ENCODE measurements around the gene SEC22B.
"Not testable (repeated sequence)": the region's sequence is repeated elsewhere in the genome, so short reads cannot be mapped to it uniquely, and the experiment has no call there.

Gene SEC22B

GRCh38 chr1:120145806-120146205, 30.5 kb downstream of the SEC22B start:
- DNase-seq (ENCODE audit: low read depth), result not testable (repeated sequence)

GRCh38 chr1:120144626-120145025, 31.7 kb downstream of the SEC22B start:
- DNase-seq (ENCODE audit: low read depth), result not testable (repeated sequence)

- not testable (repeated sequence) for DNase-seq (ENCODE audit: low read depth)
These were observed 32.2 kb downstream of the SEC22B start for GRCh38 chr1:120144169-120144568.

- not testable (repeated sequence) for DNase-seq (ENCODE audit: low read depth)
These were observed 33.0 kb downstream of the SEC22B start for GRCh38 chr1:120143334-120143733.

- peak; percentile 32 for DNase-seq (ENCODE audit: low read depth)
These were observed 33.6 kb downstream of the SEC22B start for GRCh38 chr1:120142512-120143263.

- not testable (repeated sequence) for DNase-seq (ENCODE audit: low read depth)
These were observed 34.5 kb downstream of the SEC22B start for GRCh38 chr1:120141865-120142264.

- not testable (repeated sequence) for DNase-seq (ENCODE audit: low read depth)
These were observed 35.6 kb downstream of the SEC22B start for GRCh38 chr1:120140656-120141265.

GRCh38 chr1:120136086-120136485, 40.2 kb downstream of the SEC22B start:
- not testable (repeated sequence) for DNase-seq (ENCODE audit: low read depth)

- not testable (repeated sequence) for DNase-seq (ENCODE audit: low read depth)
These were observed 42.4 kb downstream of the SEC22B start for GRCh38 chr1:120133928-120134325.

GRCh38 chr1:120133228-120133927, 42.9 kb downstream of the SEC22B start:
- DNase-seq (ENCODE audit: low read depth), result no peak

GRCh38 chr1:120132406-120132763, 43.9 kb downstream of the SEC22B start:
- not testable (repeated sequence) for DNase-seq (ENCODE audit: low read depth)

GRCh38 chr1:120131611-120132405, 44.5 kb downstream of the SEC22B start:
- not testable (repeated sequence) for DNase-seq (ENCODE audit: low read depth)

- not testable (repeated sequence) for DNase-seq (ENCODE audit: low read depth)
These were observed 48.4 kb downstream of the SEC22B start for GRCh38 chr1:120127921-120128320.

- not testable (repeated sequence) for DNase-seq (ENCODE audit: low read depth)
These were observed 50.1 kb downstream of the SEC22B start for GRCh38 chr1:120126216-120126615.

GRCh38 chr1:120124628-120125027, 51.7 kb downstream of the SEC22B start:
- DNase-seq (ENCODE audit: low read depth), result not testable (repeated sequence)

GRCh38 chr1:120123813-120124510, 52.4 kb downstream of the SEC22B start:
- DNase-seq (ENCODE audit: low read depth), result not testable (repeated sequence)

- DNase-seq (ENCODE audit: low read depth), result not testable (repeated sequence)
These were observed 53.9 kb downstream of the SEC22B start for GRCh38 chr1:120122262-120122893.

- not testable (repeated sequence) for DNase-seq (ENCODE audit: low read depth)
These were observed 54.5 kb downstream of the SEC22B start for GRCh38 chr1:120121830-120122229.

GRCh38 chr1:120120525-120120924, 55.8 kb downstream of the SEC22B start:
- DNase-seq (ENCODE audit: low read depth), result not testable (repeated sequence)

- DNase-seq (ENCODE audit: low read depth), result not testable (repeated sequence)
These were observed 58.7 kb downstream of the SEC22B start for GRCh38 chr1:120117371-120118177.

Data from activated T-helper 9 cell treated with anti-CD3 and anti-CD28 coated beads, Interleukin-2, amount 50 U/mL, for 16 hours (primary cell).